Measurements from ENCODE around the gene STK36.

DNA sequence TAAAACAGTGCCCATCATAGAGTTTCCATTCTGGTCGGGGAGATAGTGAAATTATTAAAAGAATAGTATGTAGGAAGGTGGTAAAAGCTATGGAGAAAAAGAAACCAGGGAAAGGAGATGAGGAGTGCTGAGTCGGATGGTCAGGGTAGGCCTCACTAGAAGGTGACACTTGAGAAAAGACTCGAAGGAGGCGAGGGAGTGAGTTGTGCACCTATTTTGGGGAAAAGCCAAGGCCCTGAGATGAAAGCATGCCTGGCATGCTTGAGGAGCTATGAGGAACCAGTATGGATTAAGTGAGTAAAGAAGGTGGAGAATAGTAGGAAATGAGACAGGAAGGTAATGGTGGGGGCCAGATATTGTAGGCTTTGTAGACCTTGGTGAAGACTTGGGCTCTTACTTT lies 31.5 kb downstream of the STK36 start:
- TF ChIP-seq, protein P1, sequence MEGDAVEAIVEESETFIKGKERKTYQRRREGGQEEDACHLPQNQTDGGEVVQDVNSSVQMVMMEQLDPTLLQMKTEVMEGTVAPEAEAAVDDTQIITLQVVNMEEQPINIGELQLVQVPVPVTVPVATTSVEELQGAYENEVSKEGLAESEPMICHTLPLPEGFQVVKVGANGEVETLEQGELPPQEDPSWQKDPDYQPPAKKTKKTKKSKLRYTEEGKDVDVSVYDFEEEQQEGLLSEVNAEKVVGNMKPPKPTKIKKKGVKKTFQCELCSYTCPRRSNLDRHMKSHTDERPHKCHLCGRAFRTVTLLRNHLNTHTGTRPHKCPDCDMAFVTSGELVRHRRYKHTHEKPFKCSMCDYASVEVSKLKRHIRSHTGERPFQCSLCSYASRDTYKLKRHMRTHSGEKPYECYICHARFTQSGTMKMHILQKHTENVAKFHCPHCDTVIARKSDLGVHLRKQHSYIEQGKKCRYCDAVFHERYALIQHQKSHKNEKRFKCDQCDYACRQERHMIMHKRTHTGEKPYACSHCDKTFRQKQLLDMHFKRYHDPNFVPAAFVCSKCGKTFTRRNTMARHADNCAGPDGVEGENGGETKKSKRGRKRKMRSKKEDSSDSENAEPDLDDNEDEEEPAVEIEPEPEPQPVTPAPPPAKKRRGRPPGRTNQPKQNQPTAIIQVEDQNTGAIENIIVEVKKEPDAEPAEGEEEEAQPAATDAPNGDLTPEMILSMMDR (IDR thresholded peaks at IDR 0.05) = no peak
- TF ChIP-seq, protein P2, sequence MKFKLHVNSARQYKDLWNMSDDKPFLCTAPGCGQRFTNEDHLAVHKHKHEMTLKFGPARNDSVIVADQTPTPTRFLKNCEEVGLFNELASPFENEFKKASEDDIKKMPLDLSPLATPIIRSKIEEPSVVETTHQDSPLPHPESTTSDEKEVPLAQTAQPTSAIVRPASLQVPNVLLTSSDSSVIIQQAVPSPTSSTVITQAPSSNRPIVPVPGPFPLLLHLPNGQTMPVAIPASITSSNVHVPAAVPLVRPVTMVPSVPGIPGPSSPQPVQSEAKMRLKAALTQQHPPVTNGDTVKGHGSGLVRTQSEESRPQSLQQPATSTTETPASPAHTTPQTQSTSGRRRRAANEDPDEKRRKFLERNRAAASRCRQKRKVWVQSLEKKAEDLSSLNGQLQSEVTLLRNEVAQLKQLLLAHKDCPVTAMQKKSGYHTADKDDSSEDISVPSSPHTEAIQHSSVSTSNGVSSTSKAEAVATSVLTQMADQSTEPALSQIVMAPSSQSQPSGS (CRISPR knock-in tag; IDR thresholded peaks at IDR 0.05; ENCODE audit: borderline replicate concordance, low read depth) = no peak
- TF ChIP-seq JUN (CRISPR knock-in tag; IDR thresholded peaks at IDR 0.05) = no peak
- TF ChIP-seq, protein P3, sequence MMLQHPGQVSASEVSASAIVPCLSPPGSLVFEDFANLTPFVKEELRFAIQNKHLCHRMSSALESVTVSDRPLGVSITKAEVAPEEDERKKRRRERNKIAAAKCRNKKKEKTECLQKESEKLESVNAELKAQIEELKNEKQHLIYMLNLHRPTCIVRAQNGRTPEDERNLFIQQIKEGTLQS (CRISPR knock-in tag; conservative IDR thresholded peaks at IDR 0.05) = no peak

All from WTC11 (cell line).